Neural progenitor cell (in vitro differentiated cells): Measurements from ENCODE around the gene TBATA.

ENCODE experiments used
- CTCF ChIP-seq: fragments of 200-600 bp; sonication (generic); IDR thresholded peaks from 2 replicates; pipeline ENCODE4 v1.5.1; 2017; ENCODE audit warnings: antibody characterized with exemption, mild to moderate bottlenecking
- EZH2 ChIP-seq: fragments of 200-600 bp; sonication (generic); IDR thresholded peaks from 2 replicates; pipeline ENCODE4 v1.6.1; 2017; ENCODE audit warnings: antibody characterized with exemption, mild to moderate bottlenecking, moderate library complexity

DNA sequence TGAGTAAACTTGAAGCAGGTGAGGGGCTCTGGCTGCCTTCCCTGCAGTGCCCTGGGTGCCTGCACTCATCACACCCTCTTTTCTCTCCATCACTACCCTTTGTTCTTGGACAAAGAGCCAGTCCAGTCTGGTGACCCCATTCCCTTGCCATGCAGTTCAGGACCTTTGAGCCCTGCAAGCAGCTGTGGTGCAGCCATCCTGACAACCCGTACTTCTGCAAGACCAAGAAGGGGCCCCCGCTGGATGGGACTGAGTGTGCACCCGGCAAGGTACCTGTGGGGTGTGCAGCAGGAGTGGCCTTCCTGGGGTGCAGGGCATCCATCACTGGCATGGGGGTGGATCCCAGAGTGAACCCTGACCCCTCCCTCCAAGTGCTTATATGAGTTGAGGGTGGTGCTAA is 48.7 kb downstream of the TBATA start:
- TF ChIP-seq CTCF: no peak
- no peak for TF ChIP-seq EZH2
